Lower leg skin (tissue), 3 donors: Measurements from ENCODE around the gene HLA-DRB5.

Experiments used
- CTCF ChIP-seq, 3 donors: fragments of 450-650 bp; IDR thresholded peaks; one replicate each; pipeline ENCODE4 v1.5.1; 2016; ENCODE audit warnings: antibody characterized with exemption in 3 of 3, mild to moderate bottlenecking in 3 of 3, moderate library complexity in 2 of 3
- POLR2A ChIP-seq, 2 donors: fragments of 450-650 bp; IDR thresholded peaks; one replicate each; pipeline ENCODE4 v1.6.1; 2016 to 2017; ENCODE audit warnings: antibody characterized with exemption in 2 of 2, mild to moderate bottlenecking in 1 of 2, moderate library complexity in 1 of 2

GRCh38 chr6:32562940-32563339 lies 32.9 kb upstream of the HLA-DRB5 start:
- no peak for TF ChIP-seq CTCF (IDR thresholded peaks at IDR 0.05)
- TF ChIP-seq POLR2A (IDR thresholded peaks at IDR 0.05), result no peak
